Iris pigment epithelial cell (primary cell): ENCODE measurements around the gene RHBDL3.
"Not testable (repeated sequence)": the region's sequence is repeated elsewhere in the genome, so short reads cannot be mapped to it uniquely, and the experiment has no call there.

Source experiments
- DNase-seq: peaks from one replicate; pipeline ENCODE4 v3.0.0-alpha.2; 2011; ENCODE audit warnings: low read depth

Gene RHBDL3

DNA sequence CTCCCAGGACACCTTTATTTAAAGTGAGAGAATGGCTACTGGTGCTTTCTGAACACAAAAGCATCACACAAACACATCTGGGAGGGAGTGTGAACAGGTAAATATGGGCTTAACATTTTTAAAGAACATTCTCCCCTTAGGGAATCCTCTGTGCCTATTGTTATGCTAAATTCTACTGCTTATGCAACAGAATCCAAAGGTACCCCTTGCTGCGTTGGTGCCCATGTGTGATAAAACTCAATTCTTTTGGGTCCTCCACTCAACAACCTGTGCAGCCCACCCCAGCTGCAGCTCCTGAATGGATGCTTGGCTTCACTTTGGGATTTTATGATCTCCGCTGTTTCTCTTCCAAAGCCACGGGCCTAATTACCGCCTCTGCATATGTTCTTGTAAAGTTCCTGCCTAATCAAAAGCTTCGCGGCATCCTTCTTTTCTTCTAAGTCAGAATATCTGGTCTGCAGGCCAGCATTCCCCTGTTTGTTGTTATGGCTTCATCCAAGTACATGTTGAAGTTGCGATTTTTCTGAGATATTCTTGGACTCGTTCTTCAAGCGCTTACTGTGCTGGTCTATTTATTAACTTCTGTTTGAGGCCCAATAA is 23.9 kb downstream of the RHBDL3 start:
- DNase-seq, result no peak

DNA sequence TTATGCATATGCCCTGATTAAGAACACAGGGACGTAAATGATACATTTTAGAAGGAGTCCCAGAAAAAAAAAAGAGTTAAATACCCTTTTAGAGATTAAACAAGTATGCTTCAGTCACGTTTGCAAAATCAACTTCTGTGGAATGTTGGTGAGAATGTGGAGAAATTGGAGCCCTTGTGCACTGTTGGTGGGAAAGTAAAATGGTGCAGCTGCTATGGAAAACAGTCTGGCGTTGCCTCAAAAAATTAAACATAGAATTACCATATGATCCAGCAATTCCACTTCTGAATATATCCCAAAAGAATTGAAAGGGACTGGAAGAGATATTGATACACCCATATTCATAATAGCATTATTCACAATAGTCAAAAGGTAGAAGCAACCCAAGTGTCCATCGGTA is 26.5 kb downstream of the RHBDL3 start:
- no peak for DNase-seq

DNA sequence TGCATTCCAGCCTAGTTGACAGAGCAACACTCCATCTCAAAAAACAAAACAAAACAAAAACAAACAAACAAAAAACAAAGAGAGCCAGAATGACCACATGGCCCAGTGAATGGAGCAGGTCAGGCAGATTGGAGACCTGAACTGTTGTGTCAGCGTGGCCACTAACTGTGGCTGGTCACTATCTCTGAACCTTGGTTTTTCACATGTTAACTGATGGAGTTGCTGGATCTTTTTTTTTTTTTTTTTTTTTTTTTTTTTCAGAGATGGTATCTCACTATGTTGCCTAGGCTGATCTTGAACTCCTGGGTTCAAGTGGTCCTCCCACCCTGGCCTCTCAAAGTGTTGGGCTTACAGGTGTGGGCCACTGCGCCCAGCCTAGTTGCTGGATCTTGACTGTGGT is 31.8 kb downstream of the RHBDL3 start:
- no peak for DNase-seq

DNA sequence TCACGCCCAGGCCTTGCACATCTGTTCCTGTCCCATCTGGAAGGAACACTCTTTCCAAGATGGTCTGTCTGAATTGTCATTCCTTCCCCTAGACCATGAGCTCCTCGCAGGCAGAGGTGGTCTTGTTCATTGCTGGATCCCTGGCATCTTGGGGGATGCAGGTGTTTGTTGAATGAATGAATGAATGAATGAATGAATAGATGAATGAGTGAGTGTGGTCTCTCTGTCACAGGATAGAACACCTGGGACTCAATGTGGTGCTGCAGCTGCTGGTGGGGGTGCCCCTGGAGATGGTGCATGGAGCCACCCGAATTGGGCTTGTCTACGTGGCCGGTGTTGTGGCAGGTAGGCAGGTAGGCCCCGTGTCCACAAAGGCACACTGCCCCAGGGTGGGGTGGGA is 32.2 kb downstream of the RHBDL3 start:
- DNase-seq, result no peak

DNA sequence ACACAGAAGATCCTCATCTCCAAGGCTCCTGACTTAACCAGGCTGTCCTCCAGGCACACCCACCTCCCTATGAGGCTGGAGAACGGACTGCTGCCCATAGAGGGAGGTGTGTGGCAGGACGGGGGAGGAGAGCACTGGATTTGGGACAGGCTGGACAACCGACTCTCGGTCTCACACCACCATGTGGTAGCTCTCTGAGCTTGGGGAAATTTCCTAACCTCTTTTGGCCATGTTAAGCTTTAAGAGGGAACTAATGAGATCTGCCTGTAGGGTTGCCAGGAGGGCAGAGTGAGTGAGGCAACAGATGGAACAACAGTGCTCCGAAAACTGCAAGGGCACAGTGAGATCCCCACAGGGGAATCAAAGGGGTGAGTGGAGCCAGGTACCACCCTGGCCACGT is 32.7 kb downstream of the RHBDL3 start:
- DNase-seq, result no peak

- DNase-seq, result no peak
Measured at GRCh38 chr17:32298721-32299579, 33.3 kb downstream of the RHBDL3 start.

GRCh38 chr17:32299580-32300164 is 34.0 kb downstream of the RHBDL3 start:
- DNase-seq, result no peak

- no peak for DNase-seq
Measured at GRCh38 chr17:32302037-32302436, 36.4 kb downstream of the RHBDL3 start.

DNA sequence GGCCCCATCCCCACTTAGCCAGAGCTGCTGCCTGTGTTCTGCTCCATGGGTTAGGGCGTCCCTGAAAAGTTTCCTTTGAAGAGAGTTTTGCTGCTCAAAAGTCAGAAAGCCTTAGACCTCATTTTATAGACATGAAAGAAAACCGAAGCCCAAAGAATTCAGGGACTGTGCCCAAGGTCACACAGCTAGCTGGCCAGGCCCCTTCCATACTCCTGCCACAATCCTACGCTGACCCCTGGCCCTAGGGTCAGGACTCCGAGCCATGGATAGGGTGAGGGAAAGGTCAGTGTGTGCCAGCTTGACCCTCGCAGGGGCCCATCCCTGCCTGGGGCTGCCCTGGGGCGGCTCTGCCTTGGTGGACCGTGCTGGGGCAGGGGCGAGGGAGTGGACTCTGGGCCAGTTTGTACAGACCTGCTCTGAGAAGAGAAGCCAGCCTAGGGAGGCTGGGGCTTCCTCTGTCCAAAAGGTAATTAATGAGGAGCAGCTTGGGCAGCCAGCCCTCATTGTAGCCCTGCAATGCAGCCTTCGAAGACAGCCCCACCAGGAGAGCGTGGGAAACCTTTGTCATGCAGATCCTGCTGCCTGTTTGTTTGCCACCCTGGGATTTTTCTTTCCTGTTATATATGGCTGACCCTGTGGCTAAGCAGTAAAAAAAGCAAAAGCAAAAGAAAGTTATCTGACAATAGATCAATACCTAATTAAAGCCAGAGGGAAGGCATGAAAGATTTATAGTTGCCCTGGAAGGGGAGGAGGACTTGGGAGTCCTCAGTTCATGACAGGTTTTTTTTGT is 37.4 kb downstream of the RHBDL3 start:
- DNase-seq, result no peak

- DNase-seq, result no peak
Measured at GRCh38 chr17:32303781-32304288, 38.2 kb downstream of the RHBDL3 start.

DNA sequence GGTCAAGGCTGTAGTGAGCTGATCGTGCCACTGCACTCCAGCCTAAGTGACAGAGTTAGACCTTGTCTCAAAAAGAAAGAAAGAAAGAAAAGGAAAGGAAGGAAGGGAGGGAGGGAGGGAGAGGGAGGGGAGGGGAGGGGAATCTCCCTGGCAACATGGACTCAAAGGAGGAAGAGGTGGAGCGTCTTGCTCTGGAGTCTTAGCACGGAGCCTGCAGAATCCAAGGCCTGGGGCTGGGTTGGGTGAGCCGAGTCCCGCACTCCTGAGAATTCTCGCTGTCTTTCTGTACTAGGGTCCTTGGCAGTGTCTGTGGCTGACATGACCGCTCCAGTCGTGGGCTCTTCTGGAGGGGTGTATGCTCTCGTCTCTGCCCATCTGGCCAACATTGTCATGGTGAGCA is 39.4 kb downstream of the RHBDL3 start:
- DNase-seq, result no peak

DNA sequence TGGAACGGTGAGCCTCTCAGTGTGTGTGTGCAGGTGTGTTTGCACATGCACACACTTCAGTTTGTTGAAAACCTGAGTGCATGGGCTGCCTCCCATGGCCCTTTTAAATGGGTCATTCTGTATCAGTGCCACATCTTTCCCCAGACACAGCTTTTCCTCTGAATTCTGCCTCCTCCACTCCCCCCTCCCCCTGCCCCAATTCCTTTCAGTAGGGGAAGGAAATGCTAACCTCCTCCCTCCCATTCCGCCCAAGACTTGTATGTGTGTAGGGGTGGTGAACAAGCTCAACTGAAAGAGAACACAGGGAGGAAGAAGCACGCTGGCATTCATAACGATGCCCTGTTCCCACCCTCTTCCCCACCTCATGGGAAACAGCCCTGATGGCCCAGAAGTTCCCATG is 42.0 kb downstream of the RHBDL3 start:
- no peak for DNase-seq

- peak; percentile 9 for DNase-seq
Measured at GRCh38 chr17:32311028-32311536, 45.5 kb downstream of the RHBDL3 start.

DNA sequence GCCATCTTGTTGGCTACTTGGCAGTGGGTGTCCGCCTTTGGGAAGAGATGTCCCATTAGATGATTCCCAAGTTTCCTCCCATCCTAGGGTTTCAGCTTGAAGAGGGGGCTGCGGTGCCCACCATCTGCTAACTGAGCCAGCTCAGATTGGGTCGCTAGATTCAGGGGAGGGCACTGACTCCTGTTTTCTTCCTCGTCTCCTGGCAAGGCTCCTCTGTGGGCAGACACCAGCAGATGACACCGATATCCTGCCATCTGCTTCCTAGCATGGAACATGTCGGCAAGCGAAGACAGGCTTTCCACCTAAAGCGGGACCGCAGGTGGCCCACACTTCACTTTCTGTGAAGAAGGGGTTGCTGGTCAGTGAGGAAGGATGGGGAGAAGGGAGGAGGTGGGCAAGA is 49.0 kb downstream of the RHBDL3 start:
- no peak for DNase-seq

DNA sequence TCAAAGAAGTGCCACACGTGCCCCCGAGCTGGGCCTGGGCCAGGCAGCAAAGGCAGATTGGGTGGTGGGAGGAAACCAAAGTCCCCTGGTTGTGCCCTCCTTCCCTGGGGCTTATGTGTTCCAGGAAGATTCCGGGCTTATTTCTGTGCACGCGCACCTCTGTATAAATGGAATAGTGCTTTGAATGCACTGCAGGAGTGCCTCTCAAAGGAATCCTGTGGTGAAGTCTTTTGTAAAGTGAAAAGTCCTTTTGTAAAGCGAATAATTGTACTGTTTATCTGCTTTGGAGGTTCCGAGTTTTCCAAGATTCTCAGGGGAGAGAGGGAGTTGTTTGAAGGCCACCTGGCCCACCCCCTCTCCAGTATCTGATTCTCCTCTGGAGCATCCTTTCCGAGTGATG is 49.5 kb downstream of the RHBDL3 start:
- DNase-seq, result no peak

GRCh38 chr17:32316653-32317052 is 51.0 kb downstream of the RHBDL3 start:
- not testable (repeated sequence) for DNase-seq

DNA sequence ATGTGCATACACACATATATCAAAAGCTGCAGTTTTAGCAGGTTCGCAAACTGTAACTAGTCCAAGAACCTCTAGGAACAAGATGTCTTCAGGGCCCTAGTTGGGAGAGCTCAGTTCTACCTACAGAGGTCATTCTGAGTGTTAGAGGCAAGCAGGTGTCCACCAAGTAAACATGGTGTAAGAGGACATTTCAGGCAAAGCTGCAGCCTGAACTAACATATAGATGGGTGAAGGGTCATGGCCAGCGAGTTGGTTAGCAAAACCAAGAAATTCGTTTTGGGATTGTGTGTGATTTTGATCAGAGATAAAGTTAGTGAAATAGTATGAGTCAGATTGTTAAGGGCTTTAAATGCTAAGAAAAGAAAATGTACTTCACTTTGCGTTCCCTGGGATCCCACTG is 51.7 kb downstream of the RHBDL3 start:
- DNase-seq, result no peak

DNA sequence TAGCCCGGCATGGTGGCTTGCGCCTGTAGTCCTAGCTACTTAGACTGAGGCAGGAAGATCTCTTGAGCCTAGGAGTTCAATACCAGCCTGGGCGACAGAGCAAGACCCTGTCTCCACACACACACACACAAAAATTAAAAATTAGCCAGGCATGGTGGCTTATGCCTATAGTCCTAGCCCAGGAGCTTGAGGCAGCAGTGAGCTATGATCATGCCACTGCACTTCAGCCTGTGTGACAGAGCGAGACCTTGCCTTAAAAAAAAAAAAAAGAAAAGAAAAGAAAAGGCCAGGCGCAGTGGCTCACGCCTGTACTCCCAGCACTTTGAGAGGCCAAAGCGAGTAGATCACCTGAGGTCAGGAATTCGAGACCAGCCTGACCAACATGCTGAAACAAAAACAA is 52.4 kb downstream of the RHBDL3 start:
- no peak for DNase-seq

- DNase-seq, result peak; percentile 33
Measured at GRCh38 chr17:32319548-32319905, 53.9 kb downstream of the RHBDL3 start.

DNA sequence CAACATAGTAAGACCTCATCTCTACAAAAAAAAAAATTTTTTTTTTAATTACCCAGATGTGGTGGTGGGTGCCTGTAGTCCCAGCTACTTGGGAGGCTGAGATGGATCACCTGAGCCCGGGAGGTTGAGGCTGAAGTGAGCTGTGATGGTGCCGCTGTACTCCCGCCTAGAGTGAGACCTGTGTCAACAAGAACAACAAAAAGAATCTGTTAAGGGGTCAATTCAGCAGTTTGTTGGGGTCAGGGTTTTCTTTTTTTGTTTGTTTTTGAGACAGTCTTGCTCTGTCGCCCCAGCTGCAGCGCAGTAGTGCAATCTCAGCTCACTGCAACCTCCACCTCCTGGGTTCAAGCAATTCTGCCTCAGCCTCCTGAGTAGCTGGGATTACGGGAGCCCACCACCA is 54.4 kb downstream of the RHBDL3 start:
- not testable (repeated sequence) for DNase-seq

GRCh38 chr17:32320847-32321246 is 55.2 kb downstream of the RHBDL3 start:
- DNase-seq, result no peak

DNA sequence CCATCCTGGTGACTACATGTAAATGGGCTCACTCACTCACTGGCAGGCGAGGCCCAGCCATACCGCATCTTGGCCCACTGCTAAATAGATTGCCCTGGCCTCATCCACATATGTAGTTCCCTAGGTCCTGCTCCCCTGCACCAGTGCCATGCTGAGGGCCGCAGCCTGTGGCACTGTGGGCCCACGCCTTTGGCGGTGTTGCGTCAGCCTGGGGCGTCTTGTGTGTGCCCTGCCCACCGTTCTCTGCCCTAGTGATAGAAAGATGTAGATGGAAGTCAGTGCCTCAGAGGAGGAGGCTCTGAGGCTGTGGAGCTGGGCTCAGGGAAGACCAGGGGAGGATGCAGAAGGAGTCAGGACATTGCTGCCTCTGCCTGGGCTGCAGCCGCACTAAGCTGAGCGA is 57.4 kb downstream of the RHBDL3 start:
- no peak for DNase-seq
